Keratinocyte (primary cell): Measurements from ENCODE around the gene CNTD1. TPM values are rescaled to one million over a fixed set of nuclear protein-coding genes. Genes with fewer than 3 reads are reported as not detected.

Experiments
- DNase-seq: peaks from one replicate; pipeline ENCODE4 v3.0.0-alpha.2; 2011; ENCODE audit warnings: low read depth, missing footprints, low spot score
- FAIRE-seq: peaks from 2 replicates; lab custom pipeline; 2011; peaks lifted over from hg19 to GRCh38; lab: Jason Lieb, UNC
- H2AFZ ChIP-seq: 2 replicates; pipeline ENCODE4 v1.6.0; 2012; ENCODE audit warnings: low read length, control low read depth, inconsistent platforms; ENCODE audit not compliant: control insufficient read depth
- H3K27ac ChIP-seq: 2 replicates; pipeline ENCODE4 v1.5.1; 2011; ENCODE audit warnings: low read length; ENCODE audit not compliant: control insufficient read depth, insufficient read depth
- H3K27me3 ChIP-seq: 3 replicates; pipeline ENCODE4 v1.6.0; 2011; ENCODE audit warnings: low read length; ENCODE audit not compliant: control insufficient read depth, insufficient read depth; ENCODE audit errors: extremely low read depth
- H3K36me3 ChIP-seq, 2 experiments: 2 replicates in 1 of 2; 3 replicates in 1 of 2; pipeline ENCODE4 v1.5.1; 2011; ENCODE audit warnings: low read length in 2 of 2, mild to moderate bottlenecking in 1 of 2; ENCODE audit not compliant: control insufficient read depth in 2 of 2, insufficient read depth in 2 of 2; ENCODE audit errors: extremely low read depth in 1 of 2
- H3K4me1 ChIP-seq: 3 replicates; pipeline ENCODE4 v1.5.1; 2011; ENCODE audit warnings: low read length; ENCODE audit not compliant: control insufficient read depth, insufficient read depth; ENCODE audit errors: extremely low read depth
- H3K4me2 ChIP-seq: 3 replicates; pipeline ENCODE4 v1.6.0; 2011; ENCODE audit warnings: low read depth, low read length; ENCODE audit not compliant: control insufficient read depth, insufficient read depth; ENCODE audit errors: extremely low read depth
- H3K4me3 ChIP-seq, 3 experiments: fragments of 200-600 bp in 1 of 3; sonication (generic) in 1 of 3; 2 replicates in 2 of 3; 3 replicates in 1 of 3; pipeline ENCODE4 v1.5.1; 2011 to 2016; ENCODE audit warnings: low read length in 3 of 3, mild to moderate bottlenecking in 3 of 3, control low read depth in 2 of 3, inconsistent platforms in 1 of 3, low read depth in 1 of 3, mixed read lengths in 1 of 3, mixed run types in 1 of 3, moderate library complexity in 1 of 3; ENCODE audit not compliant: control insufficient read depth in 2 of 3, insufficient read depth in 2 of 3; ENCODE audit errors: extremely low read depth in 1 of 3
- H3K79me2 ChIP-seq: 2 replicates; pipeline ENCODE4 v1.6.0; 2012; ENCODE audit warnings: low read length; ENCODE audit not compliant: control insufficient read depth, insufficient read depth
- H3K9ac ChIP-seq: 3 replicates; pipeline ENCODE4 v1.6.0; 2011; ENCODE audit warnings: low read length; ENCODE audit not compliant: control insufficient read depth, insufficient read depth; ENCODE audit errors: extremely low read depth
- H3K9me1 ChIP-seq: 3 replicates; pipeline ENCODE4 v1.6.0; 2011; ENCODE audit warnings: low read length; ENCODE audit not compliant: control insufficient read depth, insufficient read depth; ENCODE audit errors: extremely low read depth
- H3K9me3 ChIP-seq: 2 replicates; pipeline ENCODE4 v1.5.1; 2012; ENCODE audit warnings: low read depth, low read length; ENCODE audit not compliant: control insufficient read depth
- H4K20me1 ChIP-seq: 3 replicates; pipeline ENCODE4 v1.6.0; 2011; ENCODE audit warnings: low read length; ENCODE audit not compliant: control insufficient read depth, insufficient read depth; ENCODE audit errors: extremely low read depth
- CTCF ChIP-seq, 3 experiments: IDR thresholded peaks in 1 of 3; conservative IDR thresholded peaks in 1 of 3; optimal IDR thresholded peaks in 1 of 3; 2 replicates in 2 of 3; 3 replicates in 1 of 3; pipeline versions ENCODE3 to v1.5.1; 2011; ENCODE audit warnings: low read length in 3 of 3, mild to moderate bottlenecking in 3 of 3, moderate library complexity in 2 of 3, control low read depth in 1 of 3, inconsistent platforms in 1 of 3; ENCODE audit not compliant: insufficient read depth in 2 of 3; ENCODE audit errors: extremely low read depth in 1 of 3
- EZH2 ChIP-seq: IDR thresholded peaks from one replicate; pipeline ENCODE4 v1.6.1; 2012; ENCODE audit warnings: inconsistent platforms, mild to moderate bottlenecking, low read length, moderate library complexity
- dilution Hi-C: fragments of 300-500 bp; cut with MboI; formaldehyde crosslinking; loops from one replicate; pipeline ENCODE4 v1.7.0; 2020; ENCODE audit warnings: low sequenced_read_pairs; ENCODE audit not compliant: extremely low pct_ligation_motif_present
- polyA plus RNA-seq, 5 experiments: library from polyadenylated mRNA; depleted of rRNA in 3 of 5; stranded (reverse) in 3 of 5; stranded (forward) in 1 of 5; unstranded in 1 of 5; fragments of >200 nt; gene quantifications; 1 replicate in 1 of 5; 2 replicates in 3 of 5; 3 replicates in 1 of 5; pipeline versions ENCODE4 v1.2.1 to v1.2.3, GENCODE V29; 2011 to 2012; ENCODE audit warnings: missing spikeins in 2 of 5, low read depth in 1 of 5, low replicate concordance in 1 of 5

Gene CNTD1
- polyA plus RNA-seq, 1 donor (not counting 4 experiments of a cell fraction or from before 2014, with no cell fraction given), result not detected

GRCh38 chr17:42821176-42821575 lies 22.5 kb downstream of the CNTD1 start:
- no peak for DNase-seq
- no peaks in the 10 kb centered on the region for H3K9me3 ChIP-seq

GRCh38 chr17:42827472-42827871 lies 28.8 kb downstream of the CNTD1 start:
- no peak overlapping the region for H3K4me3 ChIP-seq
- H4K20me1 ChIP-seq, result no peaks in the 10 kb centered on the region
- FAIRE-seq (no peak), DNase-seq (no peak)
- H3K9me3 ChIP-seq, result no peaks in the 10 kb centered on the region
- H3K4me2 ChIP-seq, result no peak overlapping the region
- no peak overlapping the region for H2AFZ ChIP-seq
- peaks cover 15% of the 10 kb centered on the region for H3K79me2 ChIP-seq
- no peaks in the 10 kb centered on the region for H3K27me3 ChIP-seq
- no peaks in the 10 kb centered on the region for H3K9me1 ChIP-seq
- no peak for TF ChIP-seq CTCF (optimal IDR thresholded peaks at IDR 0.05 in 1 of 3, IDR thresholded peaks at IDR 0.05 in 1 of 3, conservative IDR thresholded peaks at IDR 0.05 in 1 of 3; ENCODE audit: extremely low read depth in 1 of 3, insufficient read depth in 2 of 3, low read length in 3 of 3)
- no peak for TF ChIP-seq EZH2
- H3K9ac ChIP-seq, result no peak overlapping the region
- dilution Hi-C loops, result loop anchor here (25.0 kb wide), 1 partner anchor 110 kb away; no protein-coding TSS in a partner anchor
- no peaks in the 10 kb centered on the region for H3K36me3 ChIP-seq
- peaks cover 12% of the 10 kb centered on the region for H3K4me1 ChIP-seq
- no peak overlapping the region for H3K27ac ChIP-seq

More at GRCh38 chr17:42821176-42821575, 22.5 kb downstream of the CNTD1 start:
- no peaks in the 10 kb centered on the region for H3K27me3 ChIP-seq
- TF ChIP-seq CTCF (optimal IDR thresholded peaks at IDR 0.05 in 1 of 3, IDR thresholded peaks at IDR 0.05 in 1 of 3, conservative IDR thresholded peaks at IDR 0.05 in 1 of 3; ENCODE audit: extremely low read depth in 1 of 3, insufficient read depth in 2 of 3, low read length in 3 of 3), result no peak
- TF ChIP-seq EZH2, result no peak
- dilution Hi-C loops, result no loop called here
- FAIRE-seq, result no peak
- peaks cover 6% of the 10 kb centered on the region for H3K4me1 ChIP-seq
- no peaks in the 10 kb centered on the region for H3K9me1 ChIP-seq
- H3K36me3 ChIP-seq, result peaks cover 25 to 28% of the 10 kb centered on the region in 2 experiments
- H4K20me1 ChIP-seq, result no peaks in the 10 kb centered on the region
- H2AFZ ChIP-seq, result no peak overlapping the region
- H3K4me2 ChIP-seq, result no peak overlapping the region
- no peak overlapping the region for H3K4me3 ChIP-seq
- peaks cover 26% of the 10 kb centered on the region for H3K79me2 ChIP-seq
- H3K27ac ChIP-seq, result no peak overlapping the region
- no peak overlapping the region for H3K9ac ChIP-seq
